A549 (cell line): ENCODE measurements around the gene ADGRA3. TPM values are rescaled to one million over a fixed set of nuclear protein-coding genes. Genes with fewer than 3 reads are reported as not detected.

ENCODE experiments used
- ATAC-seq, 2 experiments: fragments of 200-7000 bp in 1 of 2; fragments of >200 bp in 1 of 2; cut with Nextera tagmentation in 1 of 2; cut with Tn5 transposase in 1 of 2; 3 replicates each; pipeline versions ENCODE4 v1.8.0 to v1.9.1; 2018 to 2020; ENCODE audit warnings: mild to moderate bottlenecking in 1 of 2, moderate library complexity in 1 of 2
- CTCF ChIA-PET: fragments of 300-600 bp; sonication (Branson Sonifier 250); formaldehyde crosslinking; extraction: SDS; loops from one replicate; lab custom pipeline; 2021; ENCODE audit warnings: antibody characterized with exemption, inconsistent platforms; lab: Yijun Ruan, JAX
- POLR2A ChIA-PET: fragments of 350-600 bp; formaldehyde crosslinking; extraction: SDS; loops from one replicate; lab custom pipeline; 2021; ENCODE audit warnings: antibody characterized with exemption, inconsistent platforms; lab: Yijun Ruan, JAX
- DNase-seq, 2 experiments: peaks; one replicate each; pipeline versions ENCODE4 v3.0.0 to v3.0.0-alpha.2; 2011 to 2016; ENCODE audit warnings: low read depth in 1 of 2, low spot score in 1 of 2
- FAIRE-seq: peaks from 2 replicates; lab custom pipeline; 2011; peaks lifted over from hg19 to GRCh38; lab: Jason Lieb, UNC
- H3K27ac ChIP-seq, 2 experiments: fragments of >200 bp; sonication (Bioruptor Twin); formaldehyde crosslinking; 3 replicates each; pipeline ENCODE4 v1.5.1; 2016 to 2017
- H3K4me1 ChIP-seq: fragments of >200 bp; sonication (Bioruptor Twin); formaldehyde crosslinking; 3 replicates; pipeline ENCODE4 v1.6.1; 2016
- H3K4me2 ChIP-seq: fragments of >200 bp; sonication (Bioruptor Twin); formaldehyde crosslinking; 3 replicates; pipeline ENCODE4 v1.6.1; 2016
- H3K4me3 ChIP-seq: fragments of >200 bp; sonication (Bioruptor Twin); formaldehyde crosslinking; 3 replicates; pipeline ENCODE4 v1.5.1; 2016
- H3K9me3 ChIP-seq: fragments of >200 bp; sonication (Bioruptor Twin); formaldehyde crosslinking; 3 replicates; pipeline ENCODE4 v1.6.1; 2016
- BHLHE40 ChIP-seq: IDR thresholded peaks from 2 replicates; pipeline ENCODE4 v1.6.1; 2012; ENCODE audit warnings: low read depth, low read length, inconsistent platforms
- CBX8 ChIP-seq: fragments of 200-600 bp; sonication (generic); IDR thresholded peaks from 2 replicates; pipeline ENCODE4 v1.6.1; 2016
- CEBPB ChIP-seq, 2 experiments: fragments of >200 bp in 1 of 2; sonication (Bioruptor Twin) in 1 of 2; formaldehyde crosslinking in 1 of 2; IDR thresholded peaks; 2 replicates each; pipeline ENCODE4 v1.6.1; 2012 to 2016
- CHD4 ChIP-seq: fragments of 200-600 bp; sonication (generic); IDR thresholded peaks from 2 replicates; pipeline ENCODE4 v1.6.1; 2016; ENCODE audit warnings: antibody characterized with exemption, mild to moderate bottlenecking, borderline replicate concordance
- CTCF ChIP-seq: fragments of >200 bp; sonication (Bioruptor Twin); formaldehyde crosslinking; IDR thresholded peaks from 3 replicates; pipeline ENCODE4 v1.5.1; 2016
- EHMT2 ChIP-seq: fragments of 200-600 bp; sonication (generic); IDR thresholded peaks from 2 replicates; pipeline ENCODE4 v1.6.1; 2016; ENCODE audit warnings: antibody characterized with exemption, low read depth, mild to moderate bottlenecking, moderate library complexity
- EP300 ChIP-seq, 2 experiments: fragments of >200 bp; sonication (Bioruptor Twin); formaldehyde crosslinking; IDR thresholded peaks; 2 replicates in 1 of 2; 3 replicates in 1 of 2; pipeline ENCODE4 v1.6.1; 2016 to 2017
- ESRRA ChIP-seq: fragments of 150-350 bp; IDR thresholded peaks from 2 replicates; pipeline ENCODE4 v1.6.1; 2014; ENCODE audit warnings: mild to moderate bottlenecking, low read length, borderline replicate concordance
- FOSL2 ChIP-seq, 2 experiments: fragments of 450-650 bp in 1 of 2; fragments of >200 bp in 1 of 2; sonication (Bioruptor Twin) in 1 of 2; formaldehyde crosslinking; IDR thresholded peaks; 2 replicates each; pipeline versions ENCODE4 v1.5.0 to v1.6.1; 2016 to 2020; ENCODE audit warnings: mild to moderate bottlenecking in 1 of 2, moderate library complexity in 1 of 2
- GATA3 ChIP-seq: IDR thresholded peaks from 2 replicates; pipeline ENCODE4 v1.6.1; 2012; ENCODE audit warnings: borderline replicate concordance
- HES2 ChIP-seq: fragments of >200 bp; sonication (Bioruptor Twin); formaldehyde crosslinking; IDR thresholded peaks from 2 replicates; pipeline ENCODE4 v1.6.1; 2016
- HMGXB4 ChIP-seq: fragments of 250-450 bp; sonication (Bioruptor Pico); IDR thresholded peaks from 2 replicates; pipeline ENCODE4 v1.5.0; 2021; ENCODE audit warnings: mild to moderate bottlenecking, moderate library complexity, borderline replicate concordance
- HOXB5 ChIP-seq: fragments of 250-450 bp; sonication (Bioruptor Pico); IDR thresholded peaks from 2 replicates; pipeline ENCODE4 v1.5.0; 2020; ENCODE audit warnings: mild to moderate bottlenecking, moderate library complexity
- JUN ChIP-seq, 2 experiments: fragments of >200 bp; sonication (Bioruptor Twin); formaldehyde crosslinking; IDR thresholded peaks; 2 replicates in 1 of 2; 3 replicates in 1 of 2; pipeline ENCODE4 v1.6.1; 2016 to 2017
- KDM1A ChIP-seq: fragments of 200-600 bp; sonication (generic); IDR thresholded peaks from 2 replicates; pipeline ENCODE4 v1.6.1; 2016; ENCODE audit warnings: low read depth, mild to moderate bottlenecking
- KDM5A ChIP-seq: fragments of 200-600 bp; sonication (generic); IDR thresholded peaks from 2 replicates; pipeline ENCODE4 v1.6.1; 2016; ENCODE audit warnings: antibody characterized with exemption, mild to moderate bottlenecking
- MYC ChIP-seq: IDR thresholded peaks from 2 replicates; pipeline ENCODE4 v1.6.1; 2012; ENCODE audit warnings: mild to moderate bottlenecking, inconsistent platforms, low read length, improper control_type of control experiment, borderline replicate concordance
- NFE2L2 ChIP-seq: fragments of 150-350 bp; conservative IDR thresholded peaks from 2 replicates; pipeline ENCODE4 v1.6.1; 2014; ENCODE audit warnings: low read length
- NPAS2 ChIP-seq: fragments of 250-450 bp; sonication (Bioruptor Pico); IDR thresholded peaks from 2 replicates; pipeline ENCODE4 v1.8.0; 2022; ENCODE audit warnings: mild to moderate bottlenecking, moderate library complexity, borderline replicate concordance
- PBX3 ChIP-seq: IDR thresholded peaks from 2 replicates; pipeline ENCODE4 v1.6.1; 2012
- POLR2A ChIP-seq: IDR thresholded peaks from 2 replicates; pipeline ENCODE4 v1.6.1; 2012; ENCODE audit warnings: mild to moderate bottlenecking, low read length
- POLR2AphosphoS2 ChIP-seq: conservative IDR thresholded peaks from 2 replicates; pipeline ENCODE4 v1.6.1; 2012; ENCODE audit warnings: low read length, improper control_type of control experiment, inconsistent platforms
- RAD21 ChIP-seq, 2 experiments: fragments of >200 bp in 1 of 2; sonication (Bioruptor Twin) in 1 of 2; formaldehyde crosslinking in 1 of 2; IDR thresholded peaks in 1 of 2; conservative IDR thresholded peaks in 1 of 2; 2 replicates in 1 of 2; 3 replicates in 1 of 2; pipeline ENCODE4 v1.6.1; 2012 to 2018; ENCODE audit warnings: inconsistent platforms in 1 of 2
- RARB ChIP-seq: fragments of 250-450 bp; sonication (Bioruptor Pico); IDR thresholded peaks from 2 replicates; pipeline ENCODE4 v1.8.0; 2021; ENCODE audit warnings: mild to moderate bottlenecking, moderate library complexity
- RFX5 ChIP-seq: fragments of 450-650 bp; IDR thresholded peaks from 2 replicates; pipeline ENCODE4 v1.7.1; 2014; ENCODE audit warnings: antibody characterized with exemption, mild to moderate bottlenecking, moderate library complexity
- SMC3 ChIP-seq: fragments of >200 bp; sonication (Bioruptor Twin); formaldehyde crosslinking; IDR thresholded peaks from 3 replicates; pipeline ENCODE4 v1.6.1; 2018; ENCODE audit warnings: inconsistent platforms
- SREBF2 ChIP-seq: fragments of 450-650 bp; IDR thresholded peaks from 2 replicates; pipeline ENCODE4 v1.6.1; 2014; ENCODE audit warnings: mild to moderate bottlenecking, moderate library complexity
- TFCP2L1 ChIP-seq: fragments of 250-450 bp; sonication (Bioruptor Pico); IDR thresholded peaks from 2 replicates; pipeline ENCODE4 v1.5.0; 2021; ENCODE audit warnings: mild to moderate bottlenecking
- ZC3H11A ChIP-seq: fragments of 450-650 bp; IDR thresholded peaks from 2 replicates; pipeline ENCODE4 v1.6.1; 2014; ENCODE audit warnings: antibody characterized with exemption, mild to moderate bottlenecking
- ZSCAN20 ChIP-seq: fragments of 250-450 bp; sonication (Bioruptor Pico); IDR thresholded peaks from 2 replicates; pipeline ENCODE4 v1.8.0; 2022; ENCODE audit warnings: mild to moderate bottlenecking, moderate library complexity
- WGBS: methylation state at CpG from one replicate; pipeline ENCODE4 v1.1.6; 2017; ENCODE audit errors: missing lambda C conversion rate; 5-methylcytosine and 5-hydroxymethylcytosine counted together
- polyA plus RNA-seq, 4 experiments: library from polyadenylated mRNA; depleted of rRNA in 3 of 4; stranded (reverse); fragments of >200 nt; fragmentation: RNase III in 1 of 4; extraction: RNeasy Plus Mini Kit Qiagen cat#74134 plus additional on column Dnase treatment in 1 of 4; gene quantifications; 2 replicates in 3 of 4; 3 replicates in 1 of 4; pipeline ENCODE4 v1.2.3, GENCODE V29; 2011 to 2017
- TF ChIP-seq, protein P1 (sequence below): IDR thresholded peaks from 2 replicates; pipeline ENCODE4 v1.6.1; 2012

Gene ADGRA3
- polyA plus RNA-seq, 2 of the 4 experiments (the other 2 are of a cell fraction), result 18.2 to 20.0 TPM

GRCh38 chr4:22345055-22345454, 170.8 kb downstream of the ADGRA3 start (continued):
- TF ChIP-seq, protein P1, sequence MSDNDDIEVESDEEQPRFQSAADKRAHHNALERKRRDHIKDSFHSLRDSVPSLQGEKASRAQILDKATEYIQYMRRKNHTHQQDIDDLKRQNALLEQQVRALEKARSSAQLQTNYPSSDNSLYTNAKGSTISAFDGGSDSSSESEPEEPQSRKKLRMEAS, result no peak
- TF ChIP-seq CEBPB (IDR thresholded peaks at IDR 0.05) (no peak), ZC3H11A (no peak), ESRRA (no peak), SREBF2 (no peak), EP300 (IDR thresholded peaks at IDR 0.05) (no peak), ZSCAN20 (no peak), POLR2A (no peak), RAD21 (conservative IDR thresholded peaks at IDR 0.05 in 1 of 2, IDR thresholded peaks at IDR 0.05 in 1 of 2) (no peak)
- TF ChIP-seq, all 56 proteins: peak for 0

GRCh38 chr4:22343606-22344005, 172.3 kb downstream of the ADGRA3 start:
- WGBS, result 77% methylated on average over 2 of the region's 2 CpGs
- CTCF ChIA-PET, result interaction anchor here (0.5 kb wide), 1 partner anchor 9 kb away, joined by 3 read pairs; no protein-coding TSS in a partner anchor
- POLR2A ChIA-PET, result no interaction called here
- DNase-seq, result no peak
- no peak overlapping the region for H3K4me3 ChIP-seq
- no peak for ATAC-seq
- no peaks in the 10 kb centered on the region for H3K4me1 ChIP-seq
- H3K4me2 ChIP-seq, result no peak overlapping the region
- no peak overlapping the region for H3K27ac ChIP-seq
- TF ChIP-seq CHD4 (no peak), EP300 (IDR thresholded peaks at IDR 0.05) (no peak), GATA3 (no peak), POLR2AphosphoS2 (no peak), KDM5A (no peak), JUN (IDR thresholded peaks at IDR 0.05) (no peak), ZSCAN20 (no peak), SREBF2 (no peak), POLR2A (no peak), NFE2L2 (no peak), PBX3 (no peak), CTCF (no peak), SMC3 (no peak), FOSL2 (IDR thresholded peaks at IDR 0.05) (no peak), FOSL2 (CRISPR knock-in tag; IDR thresholded peaks at IDR 0.05) (no peak), RFX5 (no peak), MYC (no peak), CEBPB (IDR thresholded peaks at IDR 0.05) (no peak)
- FAIRE-seq, result no peak
- H3K9me3 ChIP-seq, result no peaks in the 10 kb centered on the region

GRCh38 chr4:22339491-22339890, 176.4 kb downstream of the ADGRA3 start:
- Histone ChIP-seq H3K9me3 (no peaks in the 10 kb centered on the region), H3K4me3 (no peak overlapping the region), H3K4me1 (no peaks in the 10 kb centered on the region), H3K27ac (no peak overlapping the region), H3K4me2 (no peak overlapping the region)
- 88% methylated on average over 5 of the region's 5 CpGs for WGBS
- DNase-seq (no peak), ATAC-seq (no peak), FAIRE-seq (no peak)
- CTCF ChIA-PET, result no interaction called here
- TF ChIP-seq HOXB5 (CRISPR knock-in tag) (no peak), KDM5A (no peak), HMGXB4 (CRISPR knock-in tag) (no peak), RARB (no peak), KDM1A (no peak), CTCF (no peak), SREBF2 (no peak), EHMT2 (no peak), FOSL2 (IDR thresholded peaks at IDR 0.05) (no peak), FOSL2 (CRISPR knock-in tag; IDR thresholded peaks at IDR 0.05) (no peak), RAD21 (conservative IDR thresholded peaks at IDR 0.05 in 1 of 2, IDR thresholded peaks at IDR 0.05 in 1 of 2) (no peak), BHLHE40 (no peak), CBX8 (no peak), NFE2L2 (no peak), ZC3H11A (no peak), HES2 (no peak), NPAS2 (CRISPR knock-in tag) (no peak), TFCP2L1 (CRISPR knock-in tag) (no peak)
- POLR2A ChIA-PET, result no interaction called here
